B cell (primary cell): Measurements from ENCODE around the gene NFRKB. TPM values are rescaled to one million over a fixed set of nuclear protein-coding genes. Genes with fewer than 3 reads are reported as not detected.
A peak's percentile ranks its signal among the peaks of the same experiment; 100 is the strongest.

Experiments used
- ATAC-seq: fragments of 200-7000 bp; cut with Tn5 transposase; one replicate; pipeline ENCODE4 v1.10.0; 2021; ENCODE audit warnings: low read depth, mild to moderate bottlenecking, moderate number of reproducible peaks, moderate library complexity
- CTCF ChIA-PET: fragments of 350-600 bp; sonication (Branson Sonifier 250); formaldehyde crosslinking; loops from one replicate; lab custom pipeline; 2021; ENCODE audit warnings: antibody characterized with exemption, inconsistent platforms; lab: Charles Lee
- POLR2A ChIA-PET: fragments of 350-600 bp; sonication (Branson Sonifier 250); formaldehyde crosslinking; loops from one replicate; lab custom pipeline; 2021; ENCODE audit warnings: antibody characterized with exemption; lab: Charles Lee
- DNase-seq: peaks from one replicate; pipeline ENCODE4 v3.0.0; 2013
- H2AFZ ChIP-seq: 2 replicates; pipeline ENCODE4 v1.6.1; 2012; ENCODE audit warnings: mild to moderate bottlenecking, low read depth, low read length; ENCODE audit not compliant: insufficient read depth, poor library complexity, severe bottlenecking
- H3K27ac ChIP-seq, 2 donors: 1 replicate in 1 of 2; 2 replicates in 1 of 2; pipeline ENCODE4 v1.5.1; 2012 to 2013; ENCODE audit warnings: low read length in 2 of 2, mild to moderate bottlenecking in 2 of 2, moderate library complexity in 1 of 2
- H3K27me3 ChIP-seq, 4 experiments: fragments of 200-600 bp in 1 of 4; sonication (generic) in 1 of 4; replicated peaks in 1 of 4; 1 replicate in 2 of 4; 2 replicates in 2 of 4; pipeline versions ENCODE4 v1.6.1 to v1.7.0; 2013 to 2016; ENCODE audit warnings: low read length in 3 of 4, mild to moderate bottlenecking in 2 of 4, mixed read lengths in 1 of 4, moderate library complexity in 1 of 4; ENCODE audit not compliant: insufficient read depth in 4 of 4, control insufficient read depth in 3 of 4; ENCODE audit errors: control extremely low read depth in 1 of 4
- H3K36me3 ChIP-seq, 2 experiments: replicated peaks in 1 of 2; 1 replicate in 1 of 2; 2 replicates in 1 of 2; pipeline versions ENCODE4 v1.6.1 to v1.7.1; 2013; ENCODE audit warnings: low read length in 1 of 2; ENCODE audit not compliant: insufficient read depth in 2 of 2, control insufficient read depth in 1 of 2; ENCODE audit errors: control extremely low read depth in 1 of 2, extremely low read depth in 1 of 2
- H3K4me1 ChIP-seq, 2 donors: fragments of 200-600 bp in 1 of 2; sonication (generic) in 1 of 2; 1 replicate in 1 of 2; 2 replicates in 1 of 2; pipeline versions ENCODE4 v1.5.1 to v1.6.1; 2013 to 2017; ENCODE audit warnings: low read length in 2 of 2; ENCODE audit not compliant: control insufficient read depth in 2 of 2, insufficient read depth in 2 of 2
- H3K4me2 ChIP-seq: replicated peaks from 2 replicates; pipeline ENCODE3; 2012; ENCODE audit warnings: mild to moderate bottlenecking, low read depth, low read length; ENCODE audit not compliant: poor library complexity, severe bottlenecking
- H3K4me3 ChIP-seq, 5 experiments: fragments of 200-600 bp in 1 of 5; sonication (generic) in 1 of 5; 1 replicate in 3 of 5; 2 replicates in 2 of 5; pipeline versions ENCODE4 v1.5.1 to v1.7.0; 2011 to 2016; ENCODE audit warnings: low read length in 4 of 5, mild to moderate bottlenecking in 4 of 5, low read depth in 2 of 5, control low read depth in 1 of 5, moderate library complexity in 1 of 5; ENCODE audit not compliant: insufficient read depth in 1 of 5; ENCODE audit errors: control extremely low read depth in 1 of 5, extremely low read depth in 1 of 5
- H3K79me2 ChIP-seq: fragments of 200-600 bp; sonication (generic); one replicate; pipeline ENCODE4 v1.6.0; 2016; ENCODE audit warnings: low read length; ENCODE audit not compliant: control insufficient read depth, insufficient read depth
- H3K9ac ChIP-seq: fragments of 200-600 bp; sonication (generic); 2 replicates; pipeline ENCODE4 v1.6.1; 2017; ENCODE audit warnings: mild to moderate bottlenecking, low read length, moderate library complexity
- H3K9me3 ChIP-seq, 3 donors: one replicate each; pipeline versions ENCODE4 v1.6.1 to v1.7.1; 2013; ENCODE audit warnings: low read length in 2 of 3; ENCODE audit not compliant: control insufficient read depth in 2 of 3, insufficient read depth in 1 of 3; ENCODE audit errors: control extremely low read depth in 1 of 3
- H4K20me1 ChIP-seq: 2 replicates; pipeline ENCODE4 v1.6.0; 2012; ENCODE audit warnings: mild to moderate bottlenecking, low read length; ENCODE audit not compliant: insufficient read depth, control insufficient read depth, poor library complexity, severe bottlenecking
- H3K27ac Mint-ChIP-seq: one replicate; pipeline ENCODE4 v1.8.0; 2021; ENCODE audit warnings: mixed read lengths
- H3K27me3 Mint-ChIP-seq: one replicate; pipeline ENCODE4 v1.8.0; 2021; ENCODE audit warnings: mixed read lengths
- H3K4me1 Mint-ChIP-seq: one replicate; pipeline ENCODE4 v1.8.0; 2021; ENCODE audit warnings: mixed read lengths
- H3K4me3 Mint-ChIP-seq: one replicate; pipeline ENCODE4 v1.8.0; 2021; ENCODE audit warnings: mixed read lengths
- H3K9me3 Mint-ChIP-seq: one replicate; pipeline ENCODE4 v1.8.0; 2022; ENCODE audit warnings: mixed read lengths; ENCODE audit not compliant: insufficient read depth
- CTCF ChIP-seq: fragments of 200-600 bp; IDR thresholded peaks from one replicate; pipeline ENCODE4 v1.8.0; 2022; ENCODE audit warnings: antibody characterized with exemption, mild to moderate bottlenecking
- EZH2 ChIP-seq: IDR thresholded peaks from 2 replicates; pipeline ENCODE4 v1.6.1; 2012; ENCODE audit warnings: borderline replicate concordance, low read depth, mild to moderate bottlenecking, moderate library complexity, low read length; ENCODE audit not compliant: insufficient read depth, poor library complexity, severe bottlenecking
- WGBS: methylation state at CpG from one replicate; pipeline ENCODE4 v1.1.5; 2013; ENCODE audit warnings: missing lambda C conversion rate; ENCODE audit not compliant: insufficient coverage; 5-methylcytosine and 5-hydroxymethylcytosine counted together
- intact Hi-C: fragments of 100-400 bp; cut with micrococcal nuclease; formaldehyde crosslinking; loops from one replicate; pipeline ENCODE4 v1.10.0; 2022
- polyA minus RNA-seq: library from RNA; depleted of rRNA, polyadenylated mRNA; stranded (reverse); fragments of >200 nt; gene quantifications from 2 replicates; pipeline ENCODE4 v1.2.3, GENCODE V29; 2012
- polyA plus RNA-seq: library from polyadenylated mRNA; depleted of rRNA; stranded (reverse); fragments of >200 nt; gene quantifications from 2 replicates; pipeline ENCODE4 v1.2.3, GENCODE V29; 2012
- total RNA-seq, 2 donors: library from RNA; stranded (reverse); fragments of 120-200 nt in 1 of 2; gene quantifications; 1 replicate in 1 of 2; 2 replicates in 1 of 2; pipeline versions ENCODE4 v1.2.3 to v1.2.4, GENCODE V29; 2013 to 2022

Gene NFRKB
- 36.9 and 40.4 TPM in 2 replicates for total RNA-seq
- 19.8 TPM for total RNA-seq (2013)
- 28.2 and 30.4 TPM in 2 replicates for polyA plus RNA-seq
- 23.9 and 30.3 TPM in 2 replicates for polyA minus RNA-seq

GRCh38 chr11:129895126-129896041, at the start of gene NFRKB:
Gene NFRKB, minus strand, starts transcription at chr11:129895578. Its CDS starts 2,729 bp downstream, at chr11:129892849.
- WGBS = 1% methylated on average over 77 of the region's 77 CpGs
- DNase-seq (peak; percentile 86), ATAC-seq (peak; percentile 97)
- peak within 1 kb of the TSS; percentile 35 to 53 for H3K27ac ChIP-seq
- H3K4me3 Mint-ChIP-seq = peak within 1 kb of the TSS; percentile 92
- peaks cover 2 to 15% of the 10 kb centered on the region in 2 experiments for H3K36me3 ChIP-seq
- peak within 1 kb of the TSS; percentile 71 for H3K9ac ChIP-seq
- H3K9me3 ChIP-seq = no peaks in the 10 kb centered on the region
- intact Hi-C loops = loop anchor here (1.0 kb wide), 4 partner anchors 28 to 420 kb away; partner anchors contain the start of genes APLP2 and PRDM10
- H3K4me1 ChIP-seq = peaks cover 10 to 14% of the 10 kb centered on the region in 2 donors
- peak within 1 kb of the TSS; percentile 82 for H3K27ac Mint-ChIP-seq
- CTCF ChIA-PET = interaction anchor here (0.6 to 3.0 kb wide), 2 partner anchors 28 to 237 kb away, joined by 3 to 16 read pairs; no protein-coding TSS in a partner anchor
- H3K27me3 Mint-ChIP-seq = no peaks in the 10 kb centered on the region
- no peaks in the 10 kb centered on the region for H3K27me3 ChIP-seq
- peak within 1 kb of the TSS; percentile 88 for H2AFZ ChIP-seq
- H3K4me1 Mint-ChIP-seq = peaks cover 22% of the 10 kb centered on the region
- H4K20me1 ChIP-seq = no peaks in the 10 kb centered on the region
- H3K4me3 ChIP-seq = peak within 1 kb of the TSS; percentile 71 to 92 (median 79)
- peaks cover 28% of the 10 kb centered on the region for H3K79me2 ChIP-seq
- H3K4me2 ChIP-seq = peak within 1 kb of the TSS; percentile 76
- POLR2A ChIA-PET = no interaction called here
- TF ChIP-seq EZH2 (no peak), CTCF (no peak)
- H3K9me3 Mint-ChIP-seq = no peaks in the 10 kb centered on the region

GRCh38 chr11:129944696-129945095, 49.3 kb upstream of the NFRKB start:
- Histone ChIP-seq H3K79me2 (no peaks in the 10 kb centered on the region), H3K4me2 (no peak overlapping the region), H3K9me3 (no peaks in the 10 kb centered on the region), H3K36me3 (peaks cover 0 to 17% of the 10 kb centered on the region in 2 experiments), H3K9ac (no peak overlapping the region), H2AFZ (no peak overlapping the region), H3K27me3 (no peaks in the 10 kb centered on the region), H3K4me3 (no peak overlapping the region), H4K20me1 (no peaks in the 10 kb centered on the region), H3K27ac (no peak overlapping the region), H3K4me1 (peaks cover 0 to 5% of the 10 kb centered on the region in 2 donors)
- no peak for TF ChIP-seq CTCF
- no peak for TF ChIP-seq EZH2
- Mint-ChIP-seq H3K4me3 (no peak overlapping the region), H3K27me3 (no peaks in the 10 kb centered on the region), H3K4me1 (peaks cover 10% of the 10 kb centered on the region), H3K9me3 (no peaks in the 10 kb centered on the region), H3K27ac (no peak overlapping the region)
- 98% methylated on average over 17 of the region's 18 CpGs for WGBS
- POLR2A ChIA-PET = no interaction called here
- no peak for ATAC-seq
- CTCF ChIA-PET = no interaction called here
- intact Hi-C loops = no loop called here
- no peak for DNase-seq
